Right cardiac atrium (tissue), 5 donors: ENCODE measurements around the gene CPSF4L. TPM values are rescaled to one million over a fixed set of nuclear protein-coding genes. Genes with fewer than 3 reads are reported as not detected.
A peak's percentile ranks its signal among the peaks of the same experiment; 100 is the strongest.

Experiments
- ATAC-seq, 2 donors: fragments of 200-7000 bp; cut with Tn5 transposase; one replicate each; pipeline versions ENCODE4 v1.8.0 to v1.9.1; 2020; ENCODE audit warnings: moderate library complexity in 2 of 2, mild to moderate bottlenecking in 1 of 2
- DNase-seq, 3 donors: peaks; one replicate each; pipeline ENCODE4 v3.0.0-alpha.2; 2020
- H3K27ac ChIP-seq: one replicate; pipeline ENCODE4 v1.5.1; 2013; ENCODE audit warnings: mild to moderate bottlenecking, low read length, control low read depth, moderate library complexity
- H3K27me3 ChIP-seq: one replicate; pipeline ENCODE4 v1.6.1; 2013; ENCODE audit not compliant: control insufficient read depth, insufficient read depth
- H3K4me1 ChIP-seq: one replicate; pipeline ENCODE4 v1.6.1; 2013; ENCODE audit warnings: low read length; ENCODE audit not compliant: control insufficient read depth, insufficient read depth
- H3K4me3 ChIP-seq: one replicate; pipeline ENCODE4 v1.5.1; 2013; ENCODE audit warnings: low read length, control low read depth
- H3K9me3 ChIP-seq: one replicate; pipeline ENCODE4 v1.6.1; 2013; ENCODE audit warnings: low read length; ENCODE audit not compliant: control insufficient read depth
- WGBS: extraction: QIAGEN DNeasy Blood & Tissue Kit; methylation state at CpG from one replicate; pipeline ENCODE4 v1.1.7; 2013; 5-methylcytosine and 5-hydroxymethylcytosine counted together
- intact Hi-C, 4 donors: fragments of 100-400 bp; cut with DNase I; formaldehyde crosslinking; loops; one replicate each; pipeline versions ENCODE4 v1.11.0 to v1.14.0; 2022 to 2023
- polyA plus RNA-seq: library from polyadenylated mRNA; stranded (reverse); fragments of 200-250 nt; gene quantifications from one replicate; pipeline ENCODE4 v1.2.3, GENCODE V29; 2013
- total RNA-seq, 4 donors: library from RNA; stranded (reverse); fragmentation: NEBNext Ultra II Directional; extraction: Animal tissue kit (Norgen Biotek cat#: 25700); gene quantifications; one replicate each; pipeline ENCODE4 v1.2.1, GENCODE V29; 2021
- donor health status: healthy with polysubstance abuse.
- donor health status: DM: no; HTN: yes; CAD: no.
- donor health status: DM: no; HTN: no; CAD: no.
- donor health status: DM: no; HTN: yes; CAD: no; lungs with severe emphysema.
- donor health status: DM: yes; HTN: yes; CAD: no.

The CPSF4L gene
- total and polyA plus RNA-seq, 5 donors, result not detected

DNA sequence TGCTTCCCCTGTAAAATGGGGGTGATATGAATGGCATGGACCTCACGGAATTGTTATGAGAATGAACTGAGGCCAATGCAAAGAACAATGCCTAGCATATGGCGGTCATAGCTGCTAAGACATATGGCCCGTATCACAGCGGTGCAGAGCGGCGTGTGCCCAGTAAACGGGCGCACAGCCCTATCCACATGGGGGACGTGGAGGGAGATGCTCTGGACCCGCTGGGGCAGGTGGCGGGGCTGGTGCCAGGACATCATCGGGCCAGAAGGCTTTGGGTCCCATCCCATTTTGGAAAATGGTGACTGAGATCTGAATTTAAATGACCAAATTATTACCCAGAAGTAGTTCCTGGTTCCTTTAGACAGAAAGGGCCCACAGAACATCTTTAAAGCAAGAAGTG is 18.5 kb upstream of the CPSF4L start:
- DNase-seq (peak in 1 of 3 donors; percentile 43), ATAC-seq (no peak)
- H3K4me1 ChIP-seq, result peaks cover 15% of the 10 kb centered on the region
- no peak overlapping the region for H3K4me3 ChIP-seq
- no peaks in the 10 kb centered on the region for H3K9me3 ChIP-seq
- no peak overlapping the region for H3K27ac ChIP-seq
- 97% methylated on average over 12 of the region's 12 CpGs for WGBS
- H3K27me3 ChIP-seq, result no peaks in the 10 kb centered on the region
- intact Hi-C loops, result loop anchor here in 1 of 4 donors (5.0 kb wide), 1 partner anchor 37 kb away; no protein-coding TSS in a partner anchor

DNA sequence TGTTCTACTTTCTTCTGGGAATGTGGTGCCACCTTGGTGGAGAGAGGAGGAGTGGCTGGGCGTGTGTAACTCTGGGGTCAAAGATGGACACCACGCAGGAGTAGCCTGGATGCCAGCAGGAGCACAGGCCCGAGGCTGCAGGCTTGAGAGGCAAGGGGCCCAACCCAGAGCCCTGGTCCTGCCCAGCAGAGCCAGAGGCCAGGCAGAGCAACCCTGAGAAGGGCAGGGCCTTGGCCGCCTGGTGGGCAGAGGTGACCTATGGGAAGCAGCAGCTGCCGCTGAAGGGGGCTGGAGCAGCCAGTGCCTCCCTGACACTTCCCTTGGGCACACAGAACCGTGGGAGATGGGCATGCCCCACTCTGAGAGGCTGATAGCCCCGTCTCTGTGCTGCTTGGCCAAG is 18.0 kb upstream of the CPSF4L start:
- H3K9me3 ChIP-seq, result no peaks in the 10 kb centered on the region
- peaks cover 15% of the 10 kb centered on the region for H3K4me1 ChIP-seq
- DNase-seq (peak in 1 of 3 donors; percentile 54), ATAC-seq (peak; percentile 7 to 14)
- no peaks in the 10 kb centered on the region for H3K27me3 ChIP-seq
- H3K27ac ChIP-seq, result no peak overlapping the region
- no peak overlapping the region for H3K4me3 ChIP-seq
- intact Hi-C loops, result loop anchor here in 1 of 4 donors (5.0 kb wide), 1 partner anchor 38 kb away; no protein-coding TSS in a partner anchor
- 88% methylated on average over 7 of the region's 7 CpGs for WGBS

DNA sequence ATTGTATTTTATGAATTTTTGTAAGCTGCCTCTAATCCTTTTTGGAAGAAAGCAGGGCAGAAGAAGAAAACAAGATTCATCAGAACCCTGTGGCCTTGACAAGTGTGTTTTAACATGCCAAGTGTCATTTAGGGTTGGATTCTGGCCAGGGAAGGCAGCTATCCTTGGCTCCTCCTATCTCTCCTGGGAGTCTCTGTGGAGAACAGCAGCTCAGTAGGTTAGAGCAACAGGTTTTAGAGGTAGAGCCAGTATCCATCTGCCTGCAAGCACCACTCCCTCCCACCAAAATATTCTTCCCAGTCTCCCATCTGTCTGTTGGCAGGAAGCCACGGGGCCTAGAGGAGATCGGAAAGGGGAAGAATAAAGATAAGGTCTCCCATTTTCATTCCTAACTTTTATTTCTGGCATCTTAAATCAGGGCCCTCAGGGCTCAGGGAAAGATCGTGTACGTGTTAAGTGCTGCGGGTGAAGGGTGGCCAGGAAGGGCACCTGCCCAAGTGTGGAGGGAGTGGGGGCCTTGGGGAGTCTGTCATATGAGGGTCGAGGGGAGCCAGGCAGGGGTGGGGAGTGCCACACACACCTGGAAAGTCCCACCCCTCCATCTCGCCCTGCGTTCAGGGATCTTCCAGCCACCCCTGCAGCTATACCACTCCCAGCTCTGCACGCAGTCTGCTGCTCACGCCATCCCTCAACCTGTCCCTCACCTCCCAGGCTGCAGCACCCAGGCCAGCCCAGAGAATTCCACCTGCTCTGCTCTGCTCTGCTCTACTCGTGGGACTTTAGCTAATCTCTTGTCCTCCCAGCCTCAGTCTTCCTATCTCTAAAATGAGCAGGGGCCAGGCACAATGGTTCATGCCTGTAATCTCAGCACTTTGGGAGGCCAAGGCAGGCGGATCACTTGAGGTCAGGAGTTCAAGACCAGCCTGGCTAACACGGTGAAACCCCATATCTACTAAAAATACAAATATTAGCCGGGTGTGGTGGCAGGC is 17.1 kb upstream of the CPSF4L start:
- peak overlapping the region; percentile 31 for H3K27ac ChIP-seq
- DNase-seq, result peak in 1 of 3 donors; percentile 80
- no peaks in the 10 kb centered on the region for H3K27me3 ChIP-seq
- WGBS, result 40% methylated on average over 14 of the region's 14 CpGs
- no peaks in the 10 kb centered on the region for H3K9me3 ChIP-seq
- ATAC-seq, result peak; percentile 34 to 60
- H3K4me1 ChIP-seq, result peaks cover 15% of the 10 kb centered on the region
- intact Hi-C loops, result no loop called here
- no peak overlapping the region for H3K4me3 ChIP-seq

DNA sequence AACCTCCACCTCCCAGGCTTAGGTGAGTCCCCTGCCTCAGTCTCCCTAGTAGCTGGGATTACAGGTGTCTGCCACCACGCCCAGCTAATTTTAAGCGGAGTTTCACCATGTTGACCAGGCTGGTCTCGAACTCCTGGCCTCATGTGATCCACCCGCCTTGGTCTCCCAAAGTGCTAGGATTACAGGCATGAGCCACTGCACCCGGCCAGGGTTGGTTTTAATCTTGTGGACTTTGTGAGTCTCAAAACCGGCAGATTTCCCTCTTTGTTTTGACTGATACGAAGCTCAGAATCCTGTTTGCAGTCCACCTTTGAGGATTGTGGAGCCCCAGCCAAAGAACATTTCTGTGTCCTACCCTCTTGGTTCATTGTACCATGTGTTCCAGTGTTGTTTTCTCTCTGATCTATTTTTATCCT is 16.4 kb upstream of the CPSF4L start:
- Histone ChIP-seq H3K9me3 (no peaks in the 10 kb centered on the region), H3K4me1 (peaks cover 12% of the 10 kb centered on the region), H3K4me3 (no peak overlapping the region), H3K27ac (peak overlapping the region; percentile 31), H3K27me3 (no peaks in the 10 kb centered on the region)
- ATAC-seq, result peak; percentile 52 to 66
- 53% methylated on average over 7 of the region's 7 CpGs for WGBS
- DNase-seq, result no peak
- intact Hi-C loops, result no loop called here

DNA sequence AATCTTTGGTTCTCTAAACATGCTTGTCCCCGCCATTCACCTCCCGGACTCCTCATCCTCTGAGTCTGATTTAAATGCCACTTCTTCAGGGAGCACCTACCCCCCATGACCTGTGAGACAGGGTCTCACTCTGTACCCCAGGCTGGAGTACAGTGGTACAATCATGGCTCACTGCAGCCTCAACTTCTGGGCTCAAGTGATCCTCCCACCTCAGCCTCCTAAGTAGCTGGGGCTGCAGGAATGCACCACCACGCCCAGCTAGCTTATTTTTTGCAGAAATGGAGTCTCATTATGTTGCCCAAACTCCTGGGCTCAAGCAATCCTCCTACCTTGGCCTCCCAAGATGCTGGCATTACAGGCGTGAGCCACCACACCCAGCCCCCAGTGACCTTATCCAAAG is 12.8 kb upstream of the CPSF4L start:
- H3K4me1 ChIP-seq, result peaks cover 10% of the 10 kb centered on the region
- intact Hi-C loops, result no loop called here
- H3K27ac ChIP-seq, result no peak overlapping the region
- ATAC-seq, result no peak
- H3K9me3 ChIP-seq, result no peaks in the 10 kb centered on the region
- no peaks in the 10 kb centered on the region for H3K27me3 ChIP-seq
- DNase-seq, result peak in 1 of 3 donors; percentile 15
- 98% methylated on average over 4 of the region's 4 CpGs for WGBS
- H3K4me3 ChIP-seq, result no peak overlapping the region

DNA sequence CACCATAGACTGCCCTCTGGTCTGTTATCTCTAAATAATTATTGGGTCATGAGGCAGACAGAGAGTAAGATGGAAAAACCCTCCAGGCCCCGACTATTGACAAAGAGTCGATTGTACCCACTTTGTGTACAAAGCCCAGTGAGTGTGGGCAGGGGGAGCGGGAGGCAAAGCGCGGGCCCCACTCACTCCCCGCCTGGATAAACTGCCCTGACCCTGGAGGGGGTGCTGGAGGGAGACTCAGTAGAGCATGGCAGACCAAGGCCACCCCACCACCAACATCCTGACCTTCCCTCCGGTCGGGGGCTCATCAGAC is 11.2 kb upstream of the CPSF4L start:
- Histone ChIP-seq H3K27me3 (no peaks in the 10 kb centered on the region), H3K4me1 (peaks cover 4% of the 10 kb centered on the region), H3K27ac (no peak overlapping the region), H3K9me3 (no peaks in the 10 kb centered on the region), H3K4me3 (no peak overlapping the region)
- 88% methylated on average over 8 of the region's 8 CpGs for WGBS
- ATAC-seq (no peak), DNase-seq (peak in 1 of 3 donors; percentile 4)
- intact Hi-C loops, result no loop called here

DNA sequence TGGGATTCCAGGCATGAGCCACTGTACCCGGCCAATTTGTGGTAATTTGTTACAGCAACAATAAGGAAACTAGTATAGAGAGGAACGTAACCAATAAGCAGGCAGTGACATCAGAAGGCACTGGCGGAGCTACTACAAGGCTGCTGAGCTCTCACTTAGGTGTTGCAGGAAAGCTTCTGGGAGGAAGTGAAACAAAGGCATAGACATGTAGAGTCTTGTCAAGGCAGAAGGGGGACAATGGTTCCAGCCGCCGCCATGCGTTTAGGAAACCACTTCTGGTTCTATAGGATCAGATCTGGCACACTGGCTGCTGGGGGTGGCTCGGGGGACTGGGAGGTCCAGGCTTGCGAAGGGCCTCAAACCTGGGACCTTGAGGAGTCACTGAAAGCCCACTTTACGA is 9.4 kb upstream of the CPSF4L start:
- 91% methylated on average over 9 of the region's 9 CpGs for WGBS
- intact Hi-C loops, result no loop called here
- peak in 1 of 3 donors; percentile 6 for DNase-seq

DNA sequence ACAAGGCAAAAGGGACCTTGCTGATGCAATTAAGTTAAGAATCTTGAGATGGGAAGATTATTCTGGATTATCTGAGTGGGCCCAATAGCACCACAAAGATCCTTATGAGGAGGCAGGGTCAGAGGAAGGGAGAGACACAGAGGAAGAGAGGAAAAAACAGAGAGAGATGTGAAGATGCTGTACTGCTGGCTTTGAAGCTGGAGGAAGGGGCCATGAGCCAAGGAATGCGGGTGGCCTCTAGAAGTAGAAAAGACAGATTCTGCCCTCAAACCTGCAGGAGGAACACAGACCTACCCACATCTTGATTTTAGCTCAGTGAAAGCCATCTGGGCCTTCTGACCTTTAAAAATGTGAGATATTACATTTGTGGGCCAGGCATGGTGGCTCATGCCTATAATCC is 8.1 kb upstream of the CPSF4L start:
- ATAC-seq (no peak), DNase-seq (peak in 1 of 3 donors; percentile 5)
- Histone ChIP-seq H3K27me3 (no peaks in the 10 kb centered on the region), H3K9me3 (no peaks in the 10 kb centered on the region), H3K4me1 (no peaks in the 10 kb centered on the region), H3K4me3 (no peak overlapping the region), H3K27ac (no peak overlapping the region)
- intact Hi-C loops, result no loop called here
- 0% methylated on average over 1 of the region's 1 CpG for WGBS

More for the DNA sequence above, 9.4 kb upstream of the CPSF4L start:
- peak in 1 of 2 donors; percentile 14 for ATAC-seq
- H3K4me3 ChIP-seq, result no peak overlapping the region
- no peak overlapping the region for H3K27ac ChIP-seq
- H3K4me1 ChIP-seq, result no peaks in the 10 kb centered on the region
- no peaks in the 10 kb centered on the region for H3K9me3 ChIP-seq
- H3K27me3 ChIP-seq, result no peaks in the 10 kb centered on the region

DNA sequence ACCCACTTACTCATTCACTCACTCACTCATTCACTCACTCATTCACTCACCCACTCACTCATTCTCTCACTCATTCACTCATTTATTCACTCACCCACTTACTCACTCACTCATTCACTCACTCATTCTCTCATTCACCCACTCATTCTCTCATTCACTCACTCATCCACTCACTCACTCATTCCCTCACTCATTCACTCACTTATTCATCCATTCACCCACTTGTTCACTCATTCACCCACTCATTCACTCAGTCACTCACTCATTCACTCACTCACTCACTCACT is 7.6 kb upstream of the CPSF4L start:
- Histone ChIP-seq H3K27me3 (no peaks in the 10 kb centered on the region), H3K4me1 (no peaks in the 10 kb centered on the region), H3K4me3 (no peak overlapping the region), H3K9me3 (no peaks in the 10 kb centered on the region), H3K27ac (no peak overlapping the region)
- ATAC-seq (no peak), DNase-seq (no peak)
- intact Hi-C loops, result no loop called here

DNA sequence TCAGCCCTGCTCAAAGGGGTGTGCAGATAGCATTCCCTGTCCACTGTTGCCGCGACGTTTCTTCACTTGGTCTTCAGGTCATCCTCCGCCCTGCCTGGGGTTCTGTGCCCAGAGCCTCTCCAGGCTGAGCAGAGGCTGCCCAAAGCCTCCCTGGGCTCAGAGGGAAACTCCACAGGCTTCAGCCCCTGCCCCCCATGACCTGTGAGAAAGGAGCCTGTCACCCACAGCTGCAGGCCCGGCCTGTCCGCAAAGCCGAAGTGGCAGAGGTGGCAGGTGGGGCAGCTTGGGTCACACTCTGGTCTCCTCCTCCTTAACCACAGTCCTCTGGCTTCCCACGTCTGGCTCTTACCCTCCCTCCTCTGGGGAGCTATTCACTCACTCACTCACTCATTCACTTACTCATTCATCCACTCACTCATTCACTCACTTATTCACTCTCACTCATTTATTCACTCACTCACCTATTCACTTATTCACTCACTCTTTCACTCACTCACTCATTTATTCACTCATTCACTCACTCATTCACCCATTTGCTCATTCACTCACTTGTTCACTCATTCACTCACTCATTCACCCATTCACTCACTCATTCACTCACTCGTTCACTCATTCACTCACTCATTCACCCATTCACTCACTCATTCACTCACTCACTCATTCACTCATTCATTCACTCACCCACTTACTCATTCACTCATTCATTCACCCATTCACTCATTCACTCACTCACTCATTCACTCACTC is 7.1 kb upstream of the CPSF4L start:
- no peak overlapping the region for H3K27ac ChIP-seq
- no peaks in the 10 kb centered on the region for H3K9me3 ChIP-seq
- ATAC-seq (peak in 1 of 2 donors; percentile 22), DNase-seq (peak in 1 of 3 donors; percentile 9)
- WGBS, result 88% methylated on average over 9 of the region's 9 CpGs
- intact Hi-C loops, result no loop called here
- no peaks in the 10 kb centered on the region for H3K27me3 ChIP-seq
- no peak overlapping the region for H3K4me3 ChIP-seq
- no peaks in the 10 kb centered on the region for H3K4me1 ChIP-seq
